H1 (cell line): ENCODE data around the gene APOM. TPM values are rescaled to one million over a fixed set of nuclear protein-coding genes. Genes with fewer than 3 reads are reported as not detected.

Source experiments
- BRCA1 ChIP-seq: IDR thresholded peaks from 2 replicates; pipeline ENCODE4 v1.6.1; 2012; ENCODE audit warnings: low read depth, low read length, improper control_type of control experiment
- EGR1 ChIP-seq: IDR thresholded peaks from 2 replicates; pipeline ENCODE4 v1.6.1; 2011; ENCODE audit warnings: low read depth, low read length, borderline replicate concordance
- RBBP5 ChIP-seq: IDR thresholded peaks from 2 replicates; pipeline ENCODE4 v1.7.1; 2012; ENCODE audit warnings: low read depth, mild to moderate bottlenecking, inconsistent platforms, low read length, moderate library complexity, borderline replicate concordance
- RNF2 ChIP-seq: fragments of 200-900, 300-1000 bp; sonication (generic); IDR thresholded peaks from 2 replicates; pipeline ENCODE4 v1.7.1; 2016; ENCODE audit warnings: borderline replicate concordance, low read depth, mild to moderate bottlenecking, antibody characterized with exemption, low read length; ENCODE audit not compliant: poor library complexity, severe bottlenecking; ENCODE audit errors: missing control alignments
- TEAD4 ChIP-seq: IDR thresholded peaks from 2 replicates; pipeline ENCODE4 v1.6.1; 2012; ENCODE audit warnings: low read depth, low read length, inconsistent platforms, mixed read lengths
- polyA plus RNA-seq, 7 experiments: library from polyadenylated mRNA; depleted of rRNA in 3 of 7; stranded (reverse) in 5 of 7; unstranded in 2 of 7; fragments of >200 nt in 5 of 7; fragments of 200-250 nt in 2 of 7; gene quantifications; 1 replicate in 5 of 7; 2 replicates in 1 of 7; 4 replicates in 1 of 7; pipeline versions ENCODE4 v1.2.1 to v1.2.3, GENCODE V29; 2011 to 2013; ENCODE audit warnings: missing spikeins in 2 of 7, mixed read lengths in 2 of 7
- total RNA-seq: library from RNA; stranded (reverse); fragmentation: NEBNext Ultra II Directional; extraction: Animal tissue kit (Norgen Biotek cat#: 25700); gene quantifications from 2 replicates; pipeline ENCODE4 v1.2.1, GENCODE V29; 2021

APOM gene
- total and polyA plus RNA-seq, 2 of the 8 experiments (the other 6 are each of a cell fraction or from before 2014, with no cell fraction given): 3.4 to 12.0 TPM

DNA sequence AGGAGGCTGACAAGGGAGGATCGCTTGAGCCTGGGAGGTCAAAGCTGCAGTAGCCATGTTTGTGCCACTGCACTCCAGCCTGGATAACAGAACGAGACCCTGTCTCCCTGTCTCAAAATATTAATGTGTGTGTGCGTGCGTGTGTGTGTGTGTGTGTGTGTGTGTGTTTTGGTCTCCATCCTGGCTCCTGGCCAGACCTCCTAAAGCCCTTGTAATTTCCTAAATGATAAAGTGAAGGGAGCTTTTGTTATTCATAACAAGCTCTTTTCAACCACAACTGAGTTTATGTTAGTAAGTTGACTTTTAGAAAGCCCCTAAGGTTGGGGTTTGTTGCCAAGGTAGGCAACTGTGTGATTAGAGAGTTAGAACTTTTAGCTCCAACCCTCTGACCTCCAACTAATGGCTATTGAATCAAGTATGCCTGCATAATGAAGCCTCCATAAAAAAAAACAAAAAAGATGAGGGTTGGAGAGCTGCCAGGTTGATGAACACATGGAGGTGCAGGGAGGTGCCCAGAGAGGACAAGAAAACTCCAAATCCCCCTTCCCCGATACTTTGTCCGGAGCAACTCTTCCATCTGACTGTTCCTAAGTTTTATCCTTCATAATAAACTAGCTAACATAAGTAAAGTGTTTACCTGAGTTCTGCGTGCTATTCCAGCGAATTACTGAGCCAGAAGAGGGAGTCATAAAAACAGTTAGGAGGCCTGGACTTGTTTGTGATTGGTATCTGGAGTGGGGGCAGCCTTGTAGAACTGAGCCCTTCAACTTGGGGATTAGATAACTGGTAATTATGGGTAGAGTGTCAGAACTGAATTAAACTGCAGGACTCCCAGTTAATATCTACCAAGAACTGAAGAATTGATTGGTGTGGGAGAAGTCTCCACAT is 45.9 kb upstream of the APOM start (continued):
- TF ChIP-seq TEAD4: no peak
- TF ChIP-seq BRCA1: no peak
- no peak for TF ChIP-seq RBBP5
- TF ChIP-seq RNF2: no peak
- no peak for TF ChIP-seq EGR1
- TF ChIP-seq, all 59 proteins: peak for 0
